HK-2 (cell line): Measurements from ENCODE around the gene TP53TG3D.
"Not testable (repeated sequence)": the region's sequence is repeated elsewhere in the genome, so short reads cannot be mapped to it uniquely, and the experiment has no call there.

Experiments
- DNase-seq: peaks from one replicate; pipeline ENCODE4 v3.0.0-alpha.2; 2018; ENCODE audit not compliant: unreplicated experiment

The TP53TG3D gene, protein sequence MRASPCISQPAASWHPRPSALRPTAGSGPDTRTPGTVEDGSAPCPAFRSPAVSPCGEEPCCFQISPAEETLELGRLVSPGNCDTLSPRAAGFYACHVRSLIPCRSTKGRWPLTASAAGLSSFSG

DNA sequence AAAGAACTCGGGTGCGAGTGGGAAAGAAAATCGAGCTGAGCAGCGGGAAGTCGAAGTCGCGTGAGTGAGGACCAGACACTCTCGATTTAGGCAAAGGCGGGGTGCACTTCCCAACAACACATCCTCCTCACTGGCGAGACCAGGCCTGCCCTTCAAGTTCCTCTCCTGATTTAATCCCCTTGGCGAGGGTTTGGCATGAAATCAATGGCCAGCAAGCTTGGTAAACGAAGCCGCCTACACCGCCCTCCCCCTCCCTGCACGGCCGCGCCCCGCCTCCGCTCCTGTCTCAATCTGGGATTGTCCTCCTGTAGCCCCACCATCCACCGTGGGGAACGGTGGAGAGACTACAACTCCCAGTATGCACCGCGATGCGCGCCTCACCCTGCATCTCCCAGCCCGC, at the start of gene TP53TG3D:
Gene TP53TG3D (plus strand): TSS at position 301 of the 400 bp plus-strand sequence. CDS start 68 bp downstream, at position 369.
- DNase-seq = not testable (repeated sequence)

DNA sequence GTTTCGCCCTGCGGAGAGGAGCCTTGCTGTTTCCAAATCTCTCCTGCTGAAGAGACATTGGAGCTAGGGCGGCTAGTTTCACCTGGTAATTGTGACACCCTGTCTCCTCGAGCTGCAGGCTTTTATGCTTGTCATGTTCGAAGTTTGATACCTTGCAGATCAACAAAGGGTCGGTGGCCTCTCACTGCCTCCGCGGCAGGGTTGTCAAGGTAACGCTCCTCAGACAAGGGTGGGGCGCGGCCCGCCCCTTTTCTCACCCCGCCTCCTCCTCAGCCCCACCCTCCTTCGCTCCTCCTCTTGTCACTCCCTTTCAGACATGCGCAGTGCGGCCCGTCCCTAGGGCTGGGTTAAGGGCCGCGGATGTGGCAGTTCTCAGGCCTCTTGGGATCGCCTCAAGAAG, 421 bp downstream of the TP53TG3D start:
- DNase-seq = not testable (repeated sequence)

DNA sequence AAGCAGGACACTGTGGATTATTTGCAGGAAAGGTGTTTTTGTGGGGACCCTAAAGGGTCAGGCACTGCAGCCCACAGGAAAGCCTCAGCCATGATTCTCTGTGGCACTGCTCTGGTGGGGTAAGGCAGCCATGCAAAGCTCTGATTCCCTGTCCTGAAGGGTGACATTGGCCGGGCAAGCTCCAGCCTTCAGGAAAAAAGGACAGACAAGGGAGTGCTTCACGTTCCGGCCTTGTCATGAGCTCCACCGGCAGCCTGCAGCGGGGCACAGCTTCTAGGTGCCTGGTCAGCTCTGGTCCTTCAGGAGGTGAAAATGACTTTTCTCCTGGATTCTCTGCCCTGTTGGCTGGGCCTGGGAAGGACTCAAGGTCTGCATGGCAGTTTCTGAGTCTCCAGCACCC, 8.4 kb downstream of the TP53TG3D start:
- DNase-seq = not testable (repeated sequence)

DNA sequence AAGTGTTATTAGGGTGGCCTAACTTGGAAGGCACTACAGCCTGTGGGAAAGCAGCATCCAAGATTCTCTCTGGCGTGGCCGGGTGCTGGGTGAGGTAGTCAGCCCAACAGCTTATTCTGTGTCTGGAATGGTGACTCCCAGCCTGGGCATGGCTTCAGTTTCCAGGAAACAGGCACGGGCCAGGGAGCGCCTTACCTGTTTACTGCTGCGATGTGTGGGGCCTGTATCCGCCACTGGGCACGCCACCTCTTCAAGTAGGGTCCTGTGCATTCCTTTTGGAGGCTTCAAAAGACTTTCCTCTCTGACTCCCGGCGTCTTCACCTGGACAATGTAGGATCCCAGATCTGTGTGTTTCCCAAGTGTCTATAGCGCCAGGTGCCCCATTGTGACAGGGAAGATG, 10.5 kb downstream of the TP53TG3D start:
- not testable (repeated sequence) for DNase-seq

DNA sequence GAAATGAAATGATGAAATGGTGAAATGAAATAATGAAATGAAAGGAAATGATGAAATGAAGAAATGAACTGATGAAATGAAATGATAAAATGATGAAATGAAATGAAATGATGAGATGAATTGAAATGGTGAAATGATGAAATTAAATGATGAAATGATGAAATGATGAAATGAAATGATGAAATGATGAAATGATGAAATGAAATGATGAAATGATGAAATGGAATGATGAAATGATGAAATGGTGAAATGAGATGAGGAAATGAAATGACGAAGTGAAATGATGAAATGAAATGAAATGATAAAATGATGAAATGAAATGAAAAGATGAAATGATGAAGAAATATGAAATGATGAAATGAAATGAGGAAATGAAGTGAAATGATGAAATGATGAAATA, 28.8 kb downstream of the TP53TG3D start:
- not testable (repeated sequence) for DNase-seq

DNA sequence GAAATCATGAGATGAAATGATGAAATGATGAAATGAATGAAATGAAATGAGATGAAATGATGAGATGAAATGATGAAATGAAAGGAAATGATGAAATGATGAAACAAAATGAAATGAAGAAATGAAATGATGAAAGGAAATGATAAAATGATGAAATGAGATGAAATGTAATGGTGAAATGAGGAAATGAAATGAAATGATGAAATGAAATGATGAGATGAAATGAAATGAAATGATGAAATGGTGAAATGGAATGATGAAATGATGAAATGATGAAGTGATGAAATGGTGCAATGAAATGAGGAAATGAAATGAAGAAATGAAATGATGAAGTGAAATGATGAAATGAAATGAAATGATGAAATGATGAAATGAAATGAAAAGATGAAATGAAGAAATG, 29.9 kb downstream of the TP53TG3D start:
- not testable (repeated sequence) for DNase-seq

DNA sequence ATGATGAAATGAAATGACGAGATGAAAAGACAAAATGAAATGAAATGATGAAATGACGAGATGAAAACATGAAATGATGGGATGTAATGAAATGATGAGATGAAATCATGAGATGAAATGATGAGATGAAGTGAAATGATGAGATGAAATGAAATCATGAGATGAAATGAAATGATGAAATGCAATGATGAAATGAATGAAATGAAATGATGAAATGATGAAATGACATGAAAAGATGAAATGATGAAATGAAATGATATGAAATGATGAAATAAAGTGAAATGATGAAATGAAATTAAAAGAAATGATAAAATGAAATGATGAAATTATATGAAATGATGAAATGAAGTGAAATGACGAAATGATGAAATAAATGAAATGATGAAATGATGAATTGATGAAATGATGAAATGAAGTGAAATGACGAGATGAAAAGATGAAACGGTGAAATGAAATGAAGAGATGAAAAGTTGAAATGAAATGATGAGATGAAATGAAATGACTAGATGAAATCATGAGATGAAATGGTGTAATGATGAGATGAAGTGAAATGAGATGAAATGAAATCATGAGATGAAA, 30.9 kb downstream of the TP53TG3D start:
- DNase-seq = not testable (repeated sequence)

DNA sequence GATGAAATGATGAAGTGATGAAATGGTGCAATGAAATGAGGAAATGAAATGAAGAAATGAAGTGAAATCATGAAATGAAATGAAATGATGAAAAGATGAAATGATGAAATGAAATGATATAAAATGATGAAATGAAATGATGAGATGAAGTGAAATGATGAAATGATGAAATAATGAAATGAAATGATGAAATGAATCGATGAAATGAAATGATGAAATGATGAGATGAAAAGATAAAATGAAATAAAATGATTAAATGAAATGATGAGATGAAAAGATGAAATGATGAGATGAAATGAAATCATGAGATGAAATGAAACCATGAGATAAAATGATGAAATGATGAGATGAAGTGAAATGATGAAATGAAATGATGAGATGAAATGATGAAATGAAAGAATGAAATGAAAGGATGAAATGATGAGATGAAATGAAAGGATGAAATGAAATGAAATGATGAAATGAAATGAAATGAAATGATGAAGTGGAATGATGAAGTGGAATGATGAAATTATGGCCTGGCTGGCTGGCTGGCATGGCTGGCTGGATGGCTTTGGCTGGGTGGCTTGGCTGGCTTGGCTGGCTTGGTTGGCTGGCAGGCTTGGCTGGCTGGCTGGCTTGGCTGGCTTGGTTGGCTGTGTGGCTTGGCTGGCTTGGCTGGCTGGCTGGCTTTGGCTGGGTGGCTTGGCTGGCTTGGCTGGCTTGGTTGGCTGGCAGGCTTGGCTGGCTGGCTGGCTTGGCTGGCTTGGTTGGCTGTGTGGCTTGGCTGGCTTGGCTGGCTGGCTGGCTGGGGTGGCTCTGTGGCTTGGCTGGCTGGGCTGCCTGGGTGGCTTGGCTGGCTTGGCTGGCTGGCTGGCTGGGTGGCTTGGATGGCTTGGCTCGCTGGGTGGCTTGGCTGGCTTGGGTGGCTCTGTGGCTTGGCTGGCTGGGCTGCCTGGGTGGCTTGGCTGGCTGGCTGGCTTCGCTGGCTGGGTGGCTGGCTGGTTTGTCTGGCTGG, 32.0 kb downstream of the TP53TG3D start:
- not testable (repeated sequence) for DNase-seq

DNA sequence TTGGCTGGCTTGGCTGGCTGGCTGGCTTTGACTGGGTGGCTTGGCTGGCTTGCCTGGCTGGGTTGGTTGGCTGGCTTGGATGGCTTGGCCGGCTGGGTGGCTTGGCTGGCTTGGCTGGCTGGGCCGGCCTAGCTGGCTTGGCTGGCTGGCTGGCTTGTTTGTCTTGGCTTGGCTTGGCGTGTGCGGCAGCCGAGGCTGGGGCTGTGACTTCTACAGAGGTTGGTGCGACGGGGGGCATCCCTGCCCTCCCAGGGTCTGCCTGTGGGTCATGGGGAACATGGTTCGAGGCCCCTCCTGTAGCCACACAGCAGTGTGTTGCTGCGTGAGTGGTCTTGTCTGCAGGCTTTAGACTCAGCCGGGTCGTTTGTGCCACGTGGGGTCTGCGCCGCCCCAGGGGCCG, 33.1 kb downstream of the TP53TG3D start:
- DNase-seq = not testable (repeated sequence)

DNA sequence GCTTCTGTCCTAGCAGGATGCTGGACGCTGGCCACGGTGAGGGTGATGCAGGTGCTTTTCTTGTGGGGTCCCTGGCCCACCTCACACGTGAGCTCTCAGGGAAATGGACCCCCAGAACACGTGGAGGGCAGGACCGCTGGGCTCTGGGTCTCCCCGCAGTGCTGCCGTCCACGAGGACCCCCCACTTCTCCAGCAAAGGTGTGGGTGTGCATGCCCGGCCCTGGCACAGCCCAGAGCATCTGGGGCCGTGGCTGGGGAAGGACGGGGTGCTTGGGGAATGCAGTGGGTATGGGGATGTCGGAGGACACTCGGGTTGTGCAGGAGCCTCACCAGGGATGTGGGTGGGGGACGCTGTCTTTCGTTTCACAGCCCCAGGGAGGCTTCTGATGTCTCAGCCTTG, 34.7 kb downstream of the TP53TG3D start:
- DNase-seq = not testable (repeated sequence)

DNA sequence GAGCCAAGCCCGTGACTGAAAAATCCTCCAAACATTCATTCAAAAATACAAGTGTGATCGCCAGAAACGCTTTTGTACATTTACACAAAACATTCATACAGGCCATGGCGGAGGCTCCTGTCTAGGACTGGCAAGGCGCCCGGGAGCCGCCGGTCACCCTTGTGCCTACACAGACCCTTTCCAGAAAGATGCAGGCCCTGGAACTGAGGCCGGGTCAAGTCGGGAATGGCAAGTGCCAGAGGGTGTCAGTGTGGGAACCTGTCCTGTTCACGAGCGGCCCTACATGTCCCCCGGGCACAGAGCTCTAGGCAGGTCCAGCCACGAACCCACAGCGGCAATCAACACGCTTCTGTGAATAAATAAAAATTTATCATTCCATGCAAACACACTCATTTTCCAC, 36.1 kb downstream of the TP53TG3D start:
- not testable (repeated sequence) for DNase-seq

DNA sequence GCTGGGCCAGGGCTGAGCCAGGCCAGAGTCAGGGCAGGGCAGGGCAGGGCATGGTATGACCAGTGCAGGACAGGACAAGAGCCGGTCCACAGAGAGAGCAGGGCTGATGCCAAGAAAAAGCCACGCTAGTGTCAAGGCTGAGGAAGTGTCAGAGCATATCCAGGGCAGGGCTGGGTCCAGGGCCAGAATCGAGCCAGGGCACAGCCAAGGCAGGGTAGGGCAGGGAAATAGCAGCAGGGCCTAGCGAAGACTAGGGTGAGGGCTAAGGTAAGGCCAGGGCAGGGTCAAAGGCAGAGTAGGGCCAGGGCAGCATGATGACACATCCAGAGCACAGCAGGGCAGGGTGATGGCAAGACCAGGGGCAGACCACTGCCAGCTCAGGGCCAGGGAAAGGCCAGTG, 49.7 kb downstream of the TP53TG3D start:
- DNase-seq = not testable (repeated sequence)
